A549 (cell line): ENCODE results near the gene TPO. TPM values are rescaled to one million over a fixed set of nuclear protein-coding genes. Genes with fewer than 3 reads are reported as not detected.
A peak's percentile ranks its signal among the peaks of the same experiment; 100 is the strongest.

Experiments used
- ATAC-seq, 2 experiments: fragments of 200-7000 bp in 1 of 2; fragments of >200 bp in 1 of 2; cut with Nextera tagmentation in 1 of 2; cut with Tn5 transposase in 1 of 2; 3 replicates each; pipeline versions ENCODE4 v1.8.0 to v1.9.1; 2018 to 2020; ENCODE audit warnings: mild to moderate bottlenecking in 1 of 2, moderate library complexity in 1 of 2
- CTCF ChIA-PET: fragments of 300-600 bp; sonication (Branson Sonifier 250); formaldehyde crosslinking; extraction: SDS; loops from one replicate; lab custom pipeline; 2021; ENCODE audit warnings: antibody characterized with exemption, inconsistent platforms; lab: Yijun Ruan, JAX
- POLR2A ChIA-PET: fragments of 350-600 bp; formaldehyde crosslinking; extraction: SDS; loops from one replicate; lab custom pipeline; 2021; ENCODE audit warnings: antibody characterized with exemption, inconsistent platforms; lab: Yijun Ruan, JAX
- DNase-seq, 2 experiments: peaks; one replicate each; pipeline versions ENCODE4 v3.0.0 to v3.0.0-alpha.2; 2011 to 2016; ENCODE audit warnings: low read depth in 1 of 2, low spot score in 1 of 2
- FAIRE-seq: peaks from 2 replicates; lab custom pipeline; 2011; peaks lifted over from hg19 to GRCh38; lab: Jason Lieb, UNC
- H3K27ac ChIP-seq, 2 experiments: fragments of >200 bp; sonication (Bioruptor Twin); formaldehyde crosslinking; 3 replicates each; pipeline ENCODE4 v1.5.1; 2016 to 2017
- H3K4me1 ChIP-seq: fragments of >200 bp; sonication (Bioruptor Twin); formaldehyde crosslinking; 3 replicates; pipeline ENCODE4 v1.6.1; 2016
- H3K4me2 ChIP-seq: fragments of >200 bp; sonication (Bioruptor Twin); formaldehyde crosslinking; 3 replicates; pipeline ENCODE4 v1.6.1; 2016
- H3K4me3 ChIP-seq: fragments of >200 bp; sonication (Bioruptor Twin); formaldehyde crosslinking; 3 replicates; pipeline ENCODE4 v1.5.1; 2016
- H3K9me3 ChIP-seq: fragments of >200 bp; sonication (Bioruptor Twin); formaldehyde crosslinking; 3 replicates; pipeline ENCODE4 v1.6.1; 2016
- CBX2 ChIP-seq: fragments of 200-600 bp; sonication (generic); IDR thresholded peaks from 2 replicates; pipeline ENCODE4 v1.6.1; 2016; ENCODE audit warnings: low read depth, mild to moderate bottlenecking, borderline replicate concordance
- EHMT2 ChIP-seq: fragments of 200-600 bp; sonication (generic); IDR thresholded peaks from 2 replicates; pipeline ENCODE4 v1.6.1; 2016; ENCODE audit warnings: antibody characterized with exemption, low read depth, mild to moderate bottlenecking, moderate library complexity
- FOSL2 ChIP-seq, 2 experiments: fragments of 450-650 bp in 1 of 2; fragments of >200 bp in 1 of 2; sonication (Bioruptor Twin) in 1 of 2; formaldehyde crosslinking; IDR thresholded peaks; 2 replicates each; pipeline versions ENCODE4 v1.5.0 to v1.6.1; 2016 to 2020; ENCODE audit warnings: mild to moderate bottlenecking in 1 of 2, moderate library complexity in 1 of 2
- HDAC2 ChIP-seq: fragments of 200-600 bp; sonication (generic); IDR thresholded peaks from 2 replicates; pipeline ENCODE4 v1.6.1; 2016
- JUNB ChIP-seq: fragments of >200 bp; sonication (Bioruptor Twin); formaldehyde crosslinking; IDR thresholded peaks from 2 replicates; pipeline ENCODE4 v1.6.1; 2016
- KDM1A ChIP-seq: fragments of 200-600 bp; sonication (generic); IDR thresholded peaks from 2 replicates; pipeline ENCODE4 v1.6.1; 2016; ENCODE audit warnings: low read depth, mild to moderate bottlenecking
- KDM5A ChIP-seq: fragments of 200-600 bp; sonication (generic); IDR thresholded peaks from 2 replicates; pipeline ENCODE4 v1.6.1; 2016; ENCODE audit warnings: antibody characterized with exemption, mild to moderate bottlenecking
- MAZ ChIP-seq: fragments of 150-350 bp; IDR thresholded peaks from 2 replicates; pipeline ENCODE4 v1.6.1; 2014; ENCODE audit warnings: antibody characterized with exemption, low read depth, low read length, borderline replicate concordance
- MYC ChIP-seq: IDR thresholded peaks from 2 replicates; pipeline ENCODE4 v1.6.1; 2012; ENCODE audit warnings: mild to moderate bottlenecking, inconsistent platforms, low read length, improper control_type of control experiment, borderline replicate concordance
- POLR2A ChIP-seq: IDR thresholded peaks from 2 replicates; pipeline ENCODE4 v1.6.1; 2012; ENCODE audit warnings: mild to moderate bottlenecking, low read length
- POLR2AphosphoS2 ChIP-seq: conservative IDR thresholded peaks from 2 replicates; pipeline ENCODE4 v1.6.1; 2012; ENCODE audit warnings: low read length, improper control_type of control experiment, inconsistent platforms
- RAD21 ChIP-seq, 2 experiments: fragments of >200 bp in 1 of 2; sonication (Bioruptor Twin) in 1 of 2; formaldehyde crosslinking in 1 of 2; IDR thresholded peaks in 1 of 2; conservative IDR thresholded peaks in 1 of 2; 2 replicates in 1 of 2; 3 replicates in 1 of 2; pipeline ENCODE4 v1.6.1; 2012 to 2018; ENCODE audit warnings: inconsistent platforms in 1 of 2
- RNF2 ChIP-seq: fragments of 200-600 bp; sonication (generic); IDR thresholded peaks from 2 replicates; pipeline ENCODE4 v1.6.1; 2016; ENCODE audit warnings: low read depth, mild to moderate bottlenecking, antibody characterized with exemption, moderate library complexity, borderline replicate concordance
- ZC3H11A ChIP-seq: fragments of 450-650 bp; IDR thresholded peaks from 2 replicates; pipeline ENCODE4 v1.6.1; 2014; ENCODE audit warnings: antibody characterized with exemption, mild to moderate bottlenecking
- WGBS: methylation state at CpG from one replicate; pipeline ENCODE4 v1.1.6; 2017; ENCODE audit errors: missing lambda C conversion rate; 5-methylcytosine and 5-hydroxymethylcytosine counted together
- polyA plus RNA-seq, 4 experiments: library from polyadenylated mRNA; depleted of rRNA in 3 of 4; stranded (reverse); fragments of >200 nt; fragmentation: RNase III in 1 of 4; extraction: RNeasy Plus Mini Kit Qiagen cat#74134 plus additional on column Dnase treatment in 1 of 4; gene quantifications; 2 replicates in 3 of 4; 3 replicates in 1 of 4; pipeline ENCODE4 v1.2.3, GENCODE V29; 2011 to 2017
- TF ChIP-seq, protein P1 (sequence below): fragments of 250-450 bp; sonication (Bioruptor Pico); IDR thresholded peaks from 2 replicates; pipeline ENCODE4 v1.5.0; 2020; ENCODE audit warnings: low read depth, mild to moderate bottlenecking, moderate library complexity
- TF ChIP-seq, protein P2 (sequence below): fragments of >200 bp; sonication (Bioruptor Twin); formaldehyde crosslinking; IDR thresholded peaks from 3 replicates; pipeline ENCODE4 v1.5.1; 2016
- TF ChIP-seq, protein P3 (sequence below): fragments of >200 bp; sonication (Bioruptor Twin); formaldehyde crosslinking; IDR thresholded peaks from 3 replicates; pipeline ENCODE4 v1.6.1; 2016
- TF ChIP-seq, protein P4 (sequence below): IDR thresholded peaks from 2 replicates; pipeline ENCODE4 v1.6.1; 2012; ENCODE audit warnings: low read depth, borderline replicate concordance

The TPO gene
- polyA plus RNA-seq, 2 of the 4 experiments (the other 2 are of a cell fraction) = 0.05 TPM; not detected in 1

- H3K4me2 ChIP-seq = no peak overlapping the region
- no peak for FAIRE-seq
- ATAC-seq = peak in 1 of 2 experiments; percentile 56; a peak in 2 of 6 replicates
- no peaks in the 10 kb centered on the region for H3K9me3 ChIP-seq
- POLR2A ChIA-PET = no interaction called here
- peak; percentile 41 to 56 for DNase-seq
- CTCF ChIA-PET = interaction anchor here (0.9 to 1.4 kb wide), 3 partner anchors 12 to 194 kb away, joined by 3 read pairs; no protein-coding TSS in a partner anchor
- TF ChIP-seq RAD21 (conservative IDR thresholded peaks at IDR 0.05 in 1 of 2, IDR thresholded peaks at IDR 0.05 in 1 of 2) (no peak), EHMT2 (no peak), POLR2AphosphoS2 (no peak), RNF2 (no peak), MYC (no peak), ZC3H11A (no peak), KDM1A (no peak), KDM5A (no peak), CBX2 (no peak), MAZ (no peak), HDAC2 (no peak)
- TF ChIP-seq, protein P1, sequence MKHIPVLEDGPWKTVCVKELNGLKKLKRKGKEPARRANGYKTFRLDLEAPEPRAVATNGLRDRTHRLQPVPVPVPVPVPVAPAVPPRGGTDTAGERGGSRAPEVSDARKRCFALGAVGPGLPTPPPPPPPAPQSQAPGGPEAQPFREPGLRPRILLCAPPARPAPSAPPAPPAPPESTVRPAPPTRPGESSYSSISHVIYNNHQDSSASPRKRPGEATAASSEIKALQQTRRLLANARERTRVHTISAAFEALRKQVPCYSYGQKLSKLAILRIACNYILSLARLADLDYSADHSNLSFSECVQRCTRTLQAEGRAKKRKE (CRISPR knock-in tag) = no peak
- TF ChIP-seq, protein P2, sequence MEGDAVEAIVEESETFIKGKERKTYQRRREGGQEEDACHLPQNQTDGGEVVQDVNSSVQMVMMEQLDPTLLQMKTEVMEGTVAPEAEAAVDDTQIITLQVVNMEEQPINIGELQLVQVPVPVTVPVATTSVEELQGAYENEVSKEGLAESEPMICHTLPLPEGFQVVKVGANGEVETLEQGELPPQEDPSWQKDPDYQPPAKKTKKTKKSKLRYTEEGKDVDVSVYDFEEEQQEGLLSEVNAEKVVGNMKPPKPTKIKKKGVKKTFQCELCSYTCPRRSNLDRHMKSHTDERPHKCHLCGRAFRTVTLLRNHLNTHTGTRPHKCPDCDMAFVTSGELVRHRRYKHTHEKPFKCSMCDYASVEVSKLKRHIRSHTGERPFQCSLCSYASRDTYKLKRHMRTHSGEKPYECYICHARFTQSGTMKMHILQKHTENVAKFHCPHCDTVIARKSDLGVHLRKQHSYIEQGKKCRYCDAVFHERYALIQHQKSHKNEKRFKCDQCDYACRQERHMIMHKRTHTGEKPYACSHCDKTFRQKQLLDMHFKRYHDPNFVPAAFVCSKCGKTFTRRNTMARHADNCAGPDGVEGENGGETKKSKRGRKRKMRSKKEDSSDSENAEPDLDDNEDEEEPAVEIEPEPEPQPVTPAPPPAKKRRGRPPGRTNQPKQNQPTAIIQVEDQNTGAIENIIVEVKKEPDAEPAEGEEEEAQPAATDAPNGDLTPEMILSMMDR = no peak
- no peaks in the 10 kb centered on the region for H3K4me1 ChIP-seq
- no peak overlapping the region for H3K27ac ChIP-seq
- H3K4me3 ChIP-seq = no peak overlapping the region
- WGBS = 30% methylated on average over 7 of the region's 13 CpGs
Measured at GRCh38 chr2:1556776-1557466, 143.7 kb downstream of the TPO start.

DNA sequence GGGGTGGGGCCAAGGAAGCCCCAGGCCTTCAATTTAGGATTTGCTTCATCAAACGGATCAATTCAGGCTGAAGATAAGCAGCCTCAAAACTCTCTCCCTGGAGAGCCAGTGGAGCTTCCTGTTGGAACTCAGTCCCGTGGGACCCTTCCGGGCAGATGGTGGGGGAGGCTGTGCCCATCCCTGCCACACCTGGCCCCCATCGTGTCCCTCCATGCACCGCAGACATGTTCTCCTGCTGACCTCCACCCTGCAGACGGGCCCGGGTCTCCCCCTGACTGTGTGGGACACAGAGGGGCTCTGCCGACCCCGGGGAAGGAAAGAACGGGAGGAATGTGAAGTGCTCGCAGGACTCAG, 144.2 kb downstream of the TPO start:
- ATAC-seq = no peak; a peak in 1 of 6 replicates
- no peak for TF ChIP-seq RAD21 (conservative IDR thresholded peaks at IDR 0.05 in 1 of 2, IDR thresholded peaks at IDR 0.05 in 1 of 2)
- POLR2A ChIA-PET = no interaction called here

GRCh38 chr2:1559589-1560175, 146.4 kb downstream of the TPO start:
- CTCF ChIA-PET = interaction anchor here (1.3 to 1.7 kb wide), 2 partner anchors 9 to 210 kb away, joined by 3 to 9 read pairs; no protein-coding TSS in a partner anchor
- no peak overlapping the region for H3K4me3 ChIP-seq
- H3K9me3 ChIP-seq = no peaks in the 10 kb centered on the region; the same call in 2 of the 3 replicates
- DNase-seq (no peak), ATAC-seq (0 out of 6 replicates have a peak, but pooled peaks of 1 of the 2 experiments have one; percentile 10), FAIRE-seq (no peak)
- no peak overlapping the region for H3K4me2 ChIP-seq
- POLR2A ChIA-PET = no interaction called here
- no peaks in the 10 kb centered on the region for H3K4me1 ChIP-seq
- TF ChIP-seq CBX2 = no peak
- no peak for TF ChIP-seq POLR2A
- TF ChIP-seq, protein P3, sequence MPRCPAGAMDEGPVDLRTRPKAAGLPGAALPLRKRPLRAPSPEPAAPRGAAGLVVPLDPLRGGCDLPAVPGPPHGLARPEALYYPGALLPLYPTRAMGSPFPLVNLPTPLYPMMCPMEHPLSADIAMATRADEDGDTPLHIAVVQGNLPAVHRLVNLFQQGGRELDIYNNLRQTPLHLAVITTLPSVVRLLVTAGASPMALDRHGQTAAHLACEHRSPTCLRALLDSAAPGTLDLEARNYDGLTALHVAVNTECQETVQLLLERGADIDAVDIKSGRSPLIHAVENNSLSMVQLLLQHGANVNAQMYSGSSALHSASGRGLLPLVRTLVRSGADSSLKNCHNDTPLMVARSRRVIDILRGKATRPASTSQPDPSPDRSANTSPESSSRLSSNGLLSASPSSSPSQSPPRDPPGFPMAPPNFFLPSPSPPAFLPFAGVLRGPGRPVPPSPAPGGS = no peak
- TF ChIP-seq, protein P4, sequence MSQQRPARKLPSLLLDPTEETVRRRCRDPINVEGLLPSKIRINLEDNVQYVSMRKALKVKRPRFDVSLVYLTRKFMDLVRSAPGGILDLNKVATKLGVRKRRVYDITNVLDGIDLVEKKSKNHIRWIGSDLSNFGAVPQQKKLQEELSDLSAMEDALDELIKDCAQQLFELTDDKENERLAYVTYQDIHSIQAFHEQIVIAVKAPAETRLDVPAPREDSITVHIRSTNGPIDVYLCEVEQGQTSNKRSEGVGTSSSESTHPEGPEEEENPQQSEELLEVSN = no peak
- TF ChIP-seq FOSL2 (IDR thresholded peaks at IDR 0.05) = no peak
- no peak for TF ChIP-seq FOSL2 (CRISPR knock-in tag; IDR thresholded peaks at IDR 0.05)
- no peak for TF ChIP-seq EHMT2
- no peak for TF ChIP-seq JUNB
- WGBS = 47% methylated on average over 13 of the region's 15 CpGs
- H3K27ac ChIP-seq = no peak overlapping the region

More for the DNA sequence above, 144.2 kb downstream of the TPO start:
- 89% methylated on average over 6 of the region's 11 CpGs for WGBS
- FAIRE-seq = no peak
- H3K27ac ChIP-seq = no peak overlapping the region
- CTCF ChIA-PET = interaction anchor here (0.9 to 1.4 kb wide), 2 partner anchors 13 to 193 kb away, joined by 3 read pairs; no protein-coding TSS in a partner anchor
- H3K4me3 ChIP-seq = no peak overlapping the region
- no peak for DNase-seq
- no peaks in the 10 kb centered on the region for H3K9me3 ChIP-seq
- no peak overlapping the region for H3K4me2 ChIP-seq
- no peaks in the 10 kb centered on the region for H3K4me1 ChIP-seq
